HepG2 (cell line): Measurements from ENCODE around the gene SEC14L5. TPM values are rescaled to one million over a fixed set of nuclear protein-coding genes. Genes with fewer than 3 reads are reported as not detected.

Experiments used
- ATAC-seq: fragments of 200-7000 bp; cut with Tn5 transposase; 3 replicates; pipeline ENCODE4 v1.9.1; 2020; ENCODE audit warnings: mild to moderate bottlenecking, moderate library complexity
- BruUV-seq: library from RNA; stranded (reverse); fragments of 400-500 nt; replicated peaks from 2 replicates; lab custom pipeline; 2021; lab: Mats Ljungman, UMichigan
- CTCF ChIA-PET: fragments of 300-600 bp; formaldehyde crosslinking; extraction: SDS; loops from one replicate; lab custom pipeline; 2021; ENCODE audit warnings: low total read pairs, inconsistent platforms, low intra/inter-chr PET ratio; lab: Yijun Ruan, JAX
- POLR2A ChIA-PET: fragments of 350-600 bp; sonication (Branson Sonifier 250); formaldehyde crosslinking; loops from one replicate; lab custom pipeline; 2020; ENCODE audit warnings: antibody characterized with exemption, inconsistent platforms; lab: Yijun Ruan, JAX
- DNase-seq: peaks from one replicate; pipeline ENCODE4 v3.0.0-alpha.2; 2015; ENCODE audit warnings: low spot score
- FAIRE-seq: peaks from 3 replicates; lab custom pipeline; 2011; peaks lifted over from hg19 to GRCh38; lab: Jason Lieb, UNC
- H2AFZ ChIP-seq: one replicate; pipeline ENCODE4 v1.6.1; 2011; ENCODE audit warnings: low read length, inconsistent platforms
- H3K27ac ChIP-seq: fragments of 300-600 bp; 3 replicates; pipeline ENCODE4 v1.8.0; 2011; ENCODE audit warnings: mixed run types, mild to moderate bottlenecking, mixed read lengths, low read length, inconsistent platforms; ENCODE audit not compliant: insufficient read depth; ENCODE audit errors: extremely low read length
- H3K27me3 ChIP-seq, 2 experiments: fragments of 200-600 bp in 1 of 2; 2 replicates in 1 of 2; 3 replicates in 1 of 2; pipeline versions ENCODE4 v1.6.0 to v1.8.0; 2011; ENCODE audit warnings: low read length in 2 of 2, mild to moderate bottlenecking in 2 of 2, moderate library complexity in 2 of 2, inconsistent platforms in 1 of 2; ENCODE audit not compliant: insufficient read depth in 2 of 2, control insufficient read depth in 1 of 2
- H3K36me3 ChIP-seq, 2 experiments: fragments of 200-600 bp in 1 of 2; replicated peaks in 1 of 2; 2 replicates in 1 of 2; 3 replicates in 1 of 2; pipeline versions ENCODE4 v1.5.1 to v1.8.0; 2011; ENCODE audit warnings: low read length in 2 of 2, inconsistent platforms in 1 of 2; ENCODE audit not compliant: insufficient read depth in 2 of 2, control insufficient read depth in 1 of 2
- H3K4me1 ChIP-seq: 2 replicates; pipeline ENCODE4 v1.5.1; 2012; ENCODE audit warnings: low read length, inconsistent platforms; ENCODE audit not compliant: insufficient read depth
- H3K4me2 ChIP-seq: 2 replicates; pipeline ENCODE4 v1.6.0; 2011; ENCODE audit warnings: low read depth, low read length, inconsistent platforms
- H3K4me3 ChIP-seq, 3 experiments: fragments of 200-600 bp in 1 of 3; sonication (generic), shearing (Covaris generic) in 1 of 3; replicated peaks in 1 of 3; 2 replicates each; pipeline ENCODE4 v1.5.1; 2011 to 2016; ENCODE audit warnings: low read length in 3 of 3, inconsistent platforms in 2 of 3, low read depth in 2 of 3, mild to moderate bottlenecking in 2 of 3, control low read depth in 1 of 3, mixed read lengths in 1 of 3; ENCODE audit not compliant: insufficient read depth in 1 of 3
- H3K79me2 ChIP-seq: one replicate; pipeline ENCODE4 v1.6.1; 2011; ENCODE audit warnings: low read length, inconsistent platforms; ENCODE audit not compliant: insufficient read depth
- H3K9ac ChIP-seq: 2 replicates; pipeline ENCODE4 v1.6.0; 2011; ENCODE audit warnings: mild to moderate bottlenecking, low read depth, low read length, inconsistent platforms; ENCODE audit not compliant: insufficient read depth
- H3K9me3 ChIP-seq: 2 replicates; pipeline ENCODE4 v1.5.1; 2012; ENCODE audit warnings: mild to moderate bottlenecking, low read length
- H4K20me1 ChIP-seq: 2 replicates; pipeline ENCODE4 v1.6.0; 2011; ENCODE audit warnings: inconsistent platforms, mild to moderate bottlenecking, low read length, moderate library complexity; ENCODE audit not compliant: insufficient read depth
- CEBPB ChIP-seq: IDR thresholded peaks from 2 replicates; pipeline ENCODE4 v1.6.1; 2011; ENCODE audit warnings: low read depth, low read length, improper control_type of control experiment, borderline replicate concordance
- EP300 ChIP-seq, 3 experiments: sonication (generic) in 1 of 3; formaldehyde crosslinking in 1 of 3; IDR thresholded peaks; 2 replicates each; pipeline versions ENCODE4 v1.5.1 to v1.6.1; 2011 to 2020; ENCODE audit warnings: low read depth in 2 of 3, low read length in 2 of 3, borderline replicate concordance in 1 of 3, improper control_type of control experiment in 1 of 3, mild to moderate bottlenecking in 1 of 3, missing genetic modification reagents in 1 of 3, moderate library complexity in 1 of 3
- FOXO4 ChIP-seq: sonication (generic); formaldehyde crosslinking; conservative IDR thresholded peaks from 2 replicates; pipeline ENCODE4 v1.8.1; 2023; ENCODE audit warnings: missing genetic modification reagents
- FOXP1 ChIP-seq, 2 experiments: fragments of 450-650 bp in 1 of 2; IDR thresholded peaks; 2 replicates each; pipeline ENCODE4 v1.6.1; 2017 to 2018; ENCODE audit warnings: antibody characterized with exemption in 1 of 2
- HDAC6 ChIP-seq: fragments of 200-600 bp; sonication (generic); IDR thresholded peaks from 2 replicates; pipeline ENCODE4 v1.7.0; 2017; ENCODE audit warnings: mild to moderate bottlenecking, antibody characterized with exemption, low read length, low read depth
- HNRNPL ChIP-seq: fragments of 200-400 bp; formaldehyde crosslinking; IDR thresholded peaks from 2 replicates; pipeline ENCODE4 v1.6.1; 2017; ENCODE audit warnings: mild to moderate bottlenecking, low read depth, low read length
- MZF1 ChIP-seq: sonication (generic); formaldehyde crosslinking; IDR thresholded peaks from 2 replicates; pipeline ENCODE4 v1.8.1; 2023; ENCODE audit warnings: mild to moderate bottlenecking, missing genetic modification reagents, borderline replicate concordance
- THAP8 ChIP-seq: sonication (generic); formaldehyde crosslinking; IDR thresholded peaks from 2 replicates; pipeline ENCODE4 v1.5.1; 2020; ENCODE audit warnings: missing genetic modification reagents, mild to moderate bottlenecking, borderline replicate concordance
- TRIM24 ChIP-seq: sonication (generic); formaldehyde crosslinking; IDR thresholded peaks from 2 replicates; pipeline ENCODE4 v1.8.0; 2022; ENCODE audit warnings: mild to moderate bottlenecking, missing genetic modification reagents
- ZKSCAN8 ChIP-seq: IDR thresholded peaks from 2 replicates; pipeline ENCODE4 v1.6.1; 2016; ENCODE audit warnings: borderline replicate concordance, missing genetic modification reagents, missing compliant biosample characterization
- ZNF232 ChIP-seq: sonication (generic); formaldehyde crosslinking; IDR thresholded peaks from 2 replicates; pipeline ENCODE4 v1.4.0; 2020; ENCODE audit warnings: missing genetic modification reagents, borderline replicate concordance
- ZNF292 ChIP-seq: sonication (generic); formaldehyde crosslinking; IDR thresholded peaks from 2 replicates; pipeline ENCODE4 v1.8.1; 2022; ENCODE audit warnings: mild to moderate bottlenecking, low read depth, missing genetic modification reagents, borderline replicate concordance
- ZNF3 ChIP-seq: IDR thresholded peaks from 2 replicates; pipeline ENCODE4 v1.7.0; 2017; ENCODE audit warnings: inconsistent platforms
- ZNF331 ChIP-seq: sonication (generic); formaldehyde crosslinking; IDR thresholded peaks from 2 replicates; pipeline ENCODE4 v1.4.0; 2020; ENCODE audit warnings: missing genetic modification reagents
- ZNF597 ChIP-seq: sonication (generic); formaldehyde crosslinking; IDR thresholded peaks from 2 replicates; pipeline ENCODE4 v1.5.0; 2020; ENCODE audit warnings: missing genetic modification reagents
- ZNF850 ChIP-seq: sonication (generic); formaldehyde crosslinking; conservative IDR thresholded peaks from 2 replicates; pipeline ENCODE4 v1.9.0; 2021; ENCODE audit warnings: mild to moderate bottlenecking, missing genetic modification reagents
- WGBS: methylation state at CpG from one replicate; pipeline ENCODE4 v1.1.6; 2017; ENCODE audit warnings: low lambda C conversion rate; 5-methylcytosine and 5-hydroxymethylcytosine counted together
- in situ Hi-C: cut with HindIII; loops from 2 replicates; pipeline ENCODE4 v1.10.0; 2017; ENCODE audit warnings: low pct_unique_long_range_greater_than_20kb; ENCODE audit not compliant: extremely low pct_ligation_motif_present
- intact Hi-C: fragments of 100-400 bp; cut with micrococcal nuclease; formaldehyde crosslinking; loops from one replicate; pipeline ENCODE4 v1.10.0; 2022; ENCODE audit not compliant: unreplicated experiment
- polyA plus RNA-seq, 8 experiments: library from polyadenylated mRNA; depleted of rRNA in 3 of 8; stranded (reverse) in 7 of 8; unstranded in 1 of 8; fragments of >200 nt; fragmentation: Illumina TruSeq in 4 of 8; extraction: Trizol in 4 of 8; gene quantifications; 2 replicates each; pipeline versions ENCODE4 v1.2.1 to v1.2.3, GENCODE V29; 2011 to 2016; ENCODE audit warnings: low read depth in 4 of 8, missing spikeins in 1 of 8, mixed read lengths in 1 of 8; ENCODE audit not compliant: insufficient read depth in 1 of 8
- total RNA-seq, 5 experiments: library from RNA; depleted of rRNA; stranded (reverse); fragments of >200 nt; fragmentation: Illumina TruSeq; extraction: Trizol; gene quantifications; 2 replicates each; pipeline ENCODE4 v1.2.3, GENCODE V29; 2016; ENCODE audit warnings: low read depth in 1 of 5

SEC14L5 gene
- total and polyA plus RNA-seq, 2 of the 13 experiments (the other 11 are each of a cell fraction or from before 2014, with no cell fraction given) = 0.40 to 0.42 TPM

- H3K4me1 ChIP-seq = peaks cover 34% of the 10 kb centered on the region
- H3K79me2 ChIP-seq = peaks cover 2% of the 10 kb centered on the region
- CTCF ChIA-PET = interaction anchor here (0.8 kb wide), 1 partner anchor 20 kb away, joined by 3 read pairs; no protein-coding TSS in a partner anchor
- peak overlapping the region; percentile 76 to 91 (median 89) for H3K4me3 ChIP-seq
- ATAC-seq = peak; percentile 66
- peak overlapping the region; percentile 93 for H3K4me2 ChIP-seq
- no peak for DNase-seq
- peak overlapping the region; percentile 43 for H3K27ac ChIP-seq
- intact Hi-C loops = no loop called here
- H4K20me1 ChIP-seq = no peaks in the 10 kb centered on the region
- WGBS = 10% methylated on average over 31 of the region's 64 CpGs
- FAIRE-seq = no peak
- POLR2A ChIA-PET = interaction anchor here (0.8 to 4.0 kb wide), 7 partner anchors 8 to 134 kb away, joined by 3 to 25 read pairs (median 11); partner anchors contain the start of genes ROGDI and SEC14L5
- H3K27me3 ChIP-seq = no peaks in the 10 kb centered on the region; a peak in 1 of 5 replicates
- H2AFZ ChIP-seq = no peak overlapping the region
- peak overlapping the region; percentile 76 for H3K9ac ChIP-seq
- no peaks in the 10 kb centered on the region for H3K9me3 ChIP-seq
- in situ Hi-C loops = no loop called here
- BruUV-seq = TSS peak; percentile 62
- no peaks in the 10 kb centered on the region for H3K36me3 ChIP-seq
- no peak for TF ChIP-seq FOXO4
- no peak for TF ChIP-seq ZNF597 (CRISPR knock-in tag)
- peak; percentile 71; the same call in 1 of the 2 replicates for TF ChIP-seq HNRNPL
- no peak for TF ChIP-seq CEBPB
- 0 out of 2 replicates have a peak, but pooled peaks have one; percentile 24 for TF ChIP-seq ZNF232 (CRISPR knock-in tag)
- no peak for TF ChIP-seq ZKSCAN8 (CRISPR knock-in tag)
- TF ChIP-seq MZF1 (CRISPR knock-in tag) = peak; percentile 30; the same call in 1 of the 2 replicates
- TF ChIP-seq HDAC6 = no peak
- TF ChIP-seq ZNF3 (CRISPR knock-in tag) = no peak
- 0 out of 2 replicates have a peak, but pooled peaks have one; percentile 38 for TF ChIP-seq ZNF292 (CRISPR knock-in tag)
- TF ChIP-seq TRIM24 (CRISPR knock-in tag) = no peak
- no peak; a peak in 1 of 4 replicates for TF ChIP-seq EP300 (IDR thresholded peaks at IDR 0.05; ENCODE audit: low read depth in 2 of 2, low read length in 2 of 2)
- no peak for TF ChIP-seq EP300 (CRISPR knock-in tag; IDR thresholded peaks at IDR 0.05; ENCODE audit: borderline replicate concordance)
- TF ChIP-seq FOXP1 (IDR thresholded peaks at IDR 0.05) = no peak
- TF ChIP-seq FOXP1 (CRISPR knock-in tag; IDR thresholded peaks at IDR 0.05) = no peak
- no peak for TF ChIP-seq ZNF331 (CRISPR knock-in tag)
- TF ChIP-seq THAP8 (CRISPR knock-in tag) = no peak
- peak; percentile 91; the same call in 1 of the 2 replicates for TF ChIP-seq ZNF850 (CRISPR knock-in tag)
Observed at GRCh38 chr16:4936181-4936990, 21.7 kb upstream of the SEC14L5 start.
